SK-N-MC (cell line): ENCODE measurements around the gene MINAR1.

Experiments used
- EZH2 ChIP-seq: fragments of 200-600 bp; sonication (generic); IDR thresholded peaks from one replicate; pipeline ENCODE4 v1.6.1; 2017; ENCODE audit warnings: antibody characterized with exemption
- FOXP2 ChIP-seq: optimal IDR thresholded peaks from 2 replicates; pipeline ENCODE3; 2011; ENCODE audit warnings: mild to moderate bottlenecking, moderate library complexity; ENCODE audit not compliant: insufficient read depth; ENCODE audit errors: extremely low read length, control extremely low read depth
- POLR2AphosphoS5 ChIP-seq: IDR thresholded peaks from 2 replicates; pipeline ENCODE4 v1.6.1; 2012; ENCODE audit warnings: mild to moderate bottlenecking, low read depth, low read length, borderline replicate concordance

- TF ChIP-seq POLR2AphosphoS5 = no peak
- no peak for TF ChIP-seq EZH2
- TF ChIP-seq FOXP2 = no peak
Measured at GRCh38 chr15:79455943-79456342, 23.8 kb downstream of the MINAR1 start.
